ENCODE measurements around the gene SARDH. TPM values are rescaled to one million over a fixed set of nuclear protein-coding genes. Genes with fewer than 3 reads are reported as not detected.

Gene SARDH
- total RNA-seq, 4 donors from 2014 or later: 0.34 to 0.88 (median 0.57) TPM; not detected in 1

- no peak for TF ChIP-seq CTCF (IDR thresholded peaks at IDR 0.05; ENCODE audit: low read depth)
These were observed 96.1 kb downstream of the SARDH start for GRCh38 chr9:133641861-133642595.

- no peak for TF ChIP-seq CTCF (IDR thresholded peaks at IDR 0.05; ENCODE audit: low read depth)
These were observed 96.8 kb downstream of the SARDH start for GRCh38 chr9:133641396-133641655.

- TF ChIP-seq CTCF (IDR thresholded peaks at IDR 0.05; ENCODE audit: low read depth): no peak
These were observed 97.4 kb downstream of the SARDH start for GRCh38 chr9:133640580-133641395.

GRCh38 chr9:133640160-133640559 is 98.0 kb downstream of the SARDH start:
- TF ChIP-seq CTCF (IDR thresholded peaks at IDR 0.05; ENCODE audit: low read depth): no peak

- TF ChIP-seq CTCF (IDR thresholded peaks at IDR 0.05; ENCODE audit: low read depth): no peak
These were observed 98.5 kb downstream of the SARDH start for GRCh38 chr9:133639613-133640012.

GRCh38 chr9:133638711-133639110 is 99.4 kb downstream of the SARDH start:
- no peak for TF ChIP-seq CTCF (IDR thresholded peaks at IDR 0.05; ENCODE audit: low read depth)

- no peak for TF ChIP-seq CTCF (IDR thresholded peaks at IDR 0.05; ENCODE audit: low read depth)
These were observed 100.1 kb downstream of the SARDH start for GRCh38 chr9:133638076-133638475.

Measured in subcutaneous adipose tissue (tissue), 4 donors.